ENCODE data around the gene UNC5A. TPM values are rescaled to one million over a fixed set of nuclear protein-coding genes. Genes with fewer than 3 reads are reported as not detected.

Gene UNC5A
- total RNA-seq, 1 donor: not detected

DNA sequence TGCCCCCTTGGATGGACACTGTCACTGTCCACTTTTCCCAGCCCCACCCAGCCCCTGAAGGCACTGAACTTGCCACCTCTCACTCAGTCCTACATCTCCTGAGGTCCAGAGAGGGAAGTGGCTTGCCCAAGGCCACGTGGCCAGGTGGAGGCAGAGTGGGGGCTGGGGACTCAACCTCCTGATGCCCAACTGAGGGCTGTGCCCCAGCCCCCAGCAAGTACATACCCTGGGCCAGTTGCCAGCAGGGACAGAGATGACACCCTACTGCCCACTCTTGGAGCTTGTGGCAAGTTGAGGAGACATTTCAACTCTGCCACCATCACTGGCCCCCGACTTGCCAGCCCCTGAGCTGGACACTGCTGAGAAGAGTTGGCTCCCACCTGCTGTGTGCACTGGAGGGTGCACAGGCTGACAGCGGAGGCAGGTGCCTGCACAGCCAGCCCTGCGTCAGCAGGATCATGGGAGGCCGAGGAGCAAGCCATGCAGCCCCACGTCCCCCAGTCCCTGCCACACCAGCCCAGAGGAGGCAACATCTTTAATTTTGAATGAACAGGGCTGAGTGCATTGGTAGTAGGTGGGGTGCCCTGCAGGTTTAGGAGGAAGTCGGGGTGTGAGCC, 39.4 kb downstream of the UNC5A start:
- Histone ChIP-seq H3K4me1 (ENCODE audit: insufficient read depth, low read length) (no peaks in the 10 kb centered on the region), H3K9me3 (ENCODE audit: low read depth, low read length) (no peaks in the 10 kb centered on the region), H3K4me3 (ENCODE audit: low read length) (no peak overlapping the region), H3K27me3 (ENCODE audit: insufficient read depth, low read length) (no peaks in the 10 kb centered on the region)

GRCh38 chr5:176850371-176851245, 40.2 kb downstream of the UNC5A start:
- Histone ChIP-seq H3K4me3 (ENCODE audit: low read length) (no peak overlapping the region), H3K4me1 (ENCODE audit: insufficient read depth, low read length) (no peaks in the 10 kb centered on the region), H3K9me3 (ENCODE audit: low read depth, low read length) (no peaks in the 10 kb centered on the region), H3K27me3 (ENCODE audit: insufficient read depth, low read length) (no peaks in the 10 kb centered on the region)

DNA sequence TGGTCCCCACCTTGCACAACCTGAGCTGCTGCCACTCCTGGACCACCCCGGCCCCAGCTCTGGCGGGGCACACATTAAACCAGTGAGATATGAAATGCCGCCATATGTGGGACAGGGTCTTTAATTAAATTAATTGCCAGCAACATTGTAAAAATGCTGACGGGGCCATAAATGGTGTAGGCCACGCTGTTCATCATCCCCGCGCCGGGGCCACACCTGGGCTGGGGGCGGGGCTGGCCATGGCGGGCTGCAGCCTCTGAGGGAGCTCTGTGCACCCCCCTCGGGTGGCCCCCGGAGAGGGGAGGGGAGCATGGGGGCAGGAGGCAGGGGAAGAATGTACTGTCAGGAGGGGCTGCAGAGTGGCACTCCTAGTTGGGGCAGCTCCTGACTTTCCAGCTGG, 41.0 kb downstream of the UNC5A start:
- no peaks in the 10 kb centered on the region for H3K27me3 ChIP-seq (ENCODE audit: insufficient read depth, low read length)
- no peak overlapping the region for H3K4me3 ChIP-seq (ENCODE audit: low read length)
- H3K9me3 ChIP-seq (ENCODE audit: low read depth, low read length): no peaks in the 10 kb centered on the region
- H3K4me1 ChIP-seq (ENCODE audit: insufficient read depth, low read length): no peaks in the 10 kb centered on the region

DNA sequence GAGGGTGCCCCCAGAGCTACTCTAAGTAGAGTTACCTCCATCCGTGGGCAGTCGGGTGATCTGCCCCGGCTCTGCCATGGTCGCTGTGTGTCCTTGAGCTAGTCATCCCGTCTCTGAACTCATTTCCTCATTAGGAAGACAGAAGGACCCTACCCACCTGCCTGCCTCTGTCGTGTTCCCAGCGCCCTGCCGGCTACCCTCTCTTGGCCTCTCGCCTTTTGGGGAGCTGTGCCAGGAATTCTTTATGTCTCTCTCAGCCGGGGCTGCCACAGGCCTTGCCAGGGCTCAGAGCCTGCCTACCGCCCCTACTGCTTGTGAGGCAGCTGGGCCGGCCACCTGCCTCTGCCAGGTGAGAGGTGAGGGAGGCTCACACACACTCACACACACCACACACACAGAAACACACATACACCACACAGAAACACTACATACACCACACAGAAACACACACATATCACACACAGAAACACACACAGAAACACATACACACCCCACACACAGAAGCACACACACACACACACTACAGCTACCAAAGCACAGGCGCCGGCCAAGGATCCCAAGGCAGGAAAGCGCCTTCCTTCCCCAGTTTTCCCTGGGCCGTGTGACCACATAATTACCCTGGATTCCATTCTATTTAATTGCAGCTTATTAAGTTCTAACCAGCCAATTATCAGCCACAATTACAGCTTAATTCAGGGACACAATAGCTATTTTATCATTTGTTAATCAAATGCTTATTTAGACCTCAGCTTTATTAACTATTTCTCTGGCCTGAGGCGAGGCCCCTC, 41.7 kb downstream of the UNC5A start:
- Histone ChIP-seq H3K9me3 (ENCODE audit: low read depth, low read length) (no peaks in the 10 kb centered on the region), H3K27me3 (ENCODE audit: insufficient read depth, low read length) (no peaks in the 10 kb centered on the region)

DNA sequence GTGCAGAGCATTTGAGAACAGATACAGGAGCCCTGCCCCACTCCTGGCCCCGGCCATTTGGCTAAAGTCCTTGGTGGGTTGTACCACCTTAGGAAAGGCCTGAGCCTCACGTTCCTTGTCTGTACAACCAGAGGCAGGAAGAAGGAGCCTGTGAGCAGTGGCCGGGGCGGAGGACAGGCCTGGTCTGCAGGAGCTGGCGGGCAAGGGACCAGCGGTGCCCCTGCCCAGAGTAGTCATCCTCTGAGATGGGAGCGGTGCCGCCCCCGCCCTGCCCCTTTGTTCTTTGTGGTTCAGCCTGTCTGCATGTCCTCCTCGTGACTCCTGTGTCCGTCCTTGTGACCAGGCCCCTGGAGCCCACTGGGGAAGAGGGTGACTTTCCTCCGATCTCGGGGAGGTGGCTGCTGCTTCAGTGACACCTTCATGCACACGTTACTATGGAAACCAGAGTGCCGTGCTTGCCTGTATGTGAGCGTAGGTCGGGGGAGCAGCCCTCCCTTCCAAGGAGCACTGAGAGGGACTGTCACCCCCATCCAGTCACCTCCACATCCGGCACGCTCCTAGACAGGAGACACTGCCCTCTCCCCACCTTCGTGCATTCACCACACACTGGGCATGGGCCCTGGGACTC, 42.9 kb downstream of the UNC5A start:
- Histone ChIP-seq H3K4me3 (ENCODE audit: low read length) (no peak overlapping the region), H3K9me3 (ENCODE audit: low read depth, low read length) (no peaks in the 10 kb centered on the region), H3K27me3 (ENCODE audit: insufficient read depth, low read length) (no peaks in the 10 kb centered on the region), H3K4me1 (ENCODE audit: insufficient read depth, low read length) (no peaks in the 10 kb centered on the region)

More for the DNA sequence above, 41.7 kb downstream of the UNC5A start:
- Histone ChIP-seq H3K4me3 (ENCODE audit: low read length) (no peak overlapping the region), H3K4me1 (ENCODE audit: insufficient read depth, low read length) (no peaks in the 10 kb centered on the region)

DNA sequence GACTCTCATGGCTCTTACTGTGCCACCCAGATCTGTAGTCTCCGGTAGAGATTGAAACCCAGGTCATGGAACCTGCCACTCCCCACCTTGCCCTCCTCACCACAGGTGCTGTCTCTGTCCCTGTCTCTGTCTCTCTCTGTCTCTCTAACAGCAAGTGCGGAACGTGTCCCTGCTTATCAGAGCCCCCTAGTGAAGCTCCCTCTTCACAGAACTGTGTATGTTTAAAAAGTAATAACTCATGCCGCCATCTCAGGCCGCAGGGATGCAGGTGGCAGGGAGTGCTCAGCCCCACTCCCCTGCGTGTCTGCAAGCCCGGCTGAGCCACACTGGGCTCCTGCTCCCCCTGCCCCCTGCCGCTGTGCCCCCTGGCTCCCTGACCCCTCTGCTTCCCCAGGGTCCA, 43.8 kb downstream of the UNC5A start:
- Histone ChIP-seq H3K27me3 (ENCODE audit: insufficient read depth, low read length) (no peaks in the 10 kb centered on the region), H3K9me3 (ENCODE audit: low read depth, low read length) (no peaks in the 10 kb centered on the region), H3K4me1 (ENCODE audit: insufficient read depth, low read length) (no peaks in the 10 kb centered on the region), H3K4me3 (ENCODE audit: low read length) (no peak overlapping the region)

DNA sequence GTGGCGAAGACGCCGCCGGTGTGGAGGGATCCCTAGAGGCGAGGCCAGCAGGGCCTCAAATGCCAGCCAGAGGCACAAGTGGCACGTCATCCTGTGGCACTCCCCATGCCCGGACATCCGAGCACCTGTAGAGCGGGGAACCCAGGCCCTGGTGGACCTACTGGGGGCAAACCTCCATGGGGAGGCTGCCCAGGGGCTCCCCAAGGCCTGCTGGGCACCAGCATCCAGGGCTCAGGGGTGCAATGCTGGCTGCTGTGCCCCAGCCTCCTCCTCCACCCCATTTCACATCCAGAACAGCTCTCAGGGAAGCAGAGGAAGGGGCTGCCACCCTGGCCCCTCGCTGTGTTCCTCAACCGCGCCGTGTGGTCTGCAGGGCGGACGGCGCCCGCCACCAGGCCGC, 45.2 kb downstream of the UNC5A start:
- H3K4me3 ChIP-seq (ENCODE audit: low read length): no peak overlapping the region
- H3K9me3 ChIP-seq (ENCODE audit: low read depth, low read length): no peaks in the 10 kb centered on the region
- H3K27me3 ChIP-seq (ENCODE audit: insufficient read depth, low read length): no peaks in the 10 kb centered on the region

GRCh38 chr5:176856746-176857145, 46.4 kb downstream of the UNC5A start:
- Histone ChIP-seq H3K4me3 (ENCODE audit: low read length) (no peak overlapping the region), H3K9me3 (ENCODE audit: low read depth, low read length) (no peaks in the 10 kb centered on the region), H3K27me3 (ENCODE audit: insufficient read depth, low read length) (no peaks in the 10 kb centered on the region), H3K4me1 (ENCODE audit: insufficient read depth, low read length) (no peaks in the 10 kb centered on the region)

More for the DNA sequence above, 45.2 kb downstream of the UNC5A start:
- no peaks in the 10 kb centered on the region for H3K4me1 ChIP-seq (ENCODE audit: insufficient read depth, low read length)

GRCh38 chr5:176857216-176857893, 47.0 kb downstream of the UNC5A start:
- Histone ChIP-seq H3K4me1 (ENCODE audit: insufficient read depth, low read length) (no peaks in the 10 kb centered on the region), H3K4me3 (ENCODE audit: low read length) (no peak overlapping the region), H3K27me3 (ENCODE audit: insufficient read depth, low read length) (no peaks in the 10 kb centered on the region), H3K9me3 (ENCODE audit: low read depth, low read length) (no peaks in the 10 kb centered on the region)

GRCh38 chr5:176857894-176858273, 47.5 kb downstream of the UNC5A start:
- no peak overlapping the region for H3K4me3 ChIP-seq (ENCODE audit: low read length)
- no peaks in the 10 kb centered on the region for H3K27me3 ChIP-seq (ENCODE audit: insufficient read depth, low read length)
- H3K4me1 ChIP-seq (ENCODE audit: insufficient read depth, low read length): no peaks in the 10 kb centered on the region
- H3K9me3 ChIP-seq (ENCODE audit: low read depth, low read length): no peaks in the 10 kb centered on the region

DNA sequence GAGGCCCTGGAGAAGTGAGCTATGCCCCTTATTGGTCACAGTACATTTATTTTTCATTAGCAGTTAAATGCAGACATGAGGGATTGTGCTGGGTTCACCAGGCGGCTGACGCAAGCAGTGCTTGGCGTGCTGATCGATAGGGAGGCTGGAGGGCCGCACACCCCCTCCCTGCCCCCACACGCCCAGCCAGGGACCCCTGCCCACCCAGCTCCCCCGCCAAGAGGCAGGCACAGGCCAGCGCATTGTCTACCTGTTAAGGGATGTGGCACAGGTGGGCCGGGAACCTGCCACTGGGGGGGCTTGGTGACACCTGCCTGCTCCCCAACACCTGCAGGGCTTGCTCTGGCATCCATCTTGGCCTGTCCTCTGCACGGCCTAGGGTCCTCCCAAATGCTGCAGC, 49.6 kb downstream of the UNC5A start:
- Histone ChIP-seq H3K4me3 (ENCODE audit: low read length) (no peak overlapping the region), H3K27me3 (ENCODE audit: insufficient read depth, low read length) (no peaks in the 10 kb centered on the region), H3K4me1 (ENCODE audit: insufficient read depth, low read length) (no peaks in the 10 kb centered on the region), H3K9me3 (ENCODE audit: low read depth, low read length) (no peaks in the 10 kb centered on the region)

DNA sequence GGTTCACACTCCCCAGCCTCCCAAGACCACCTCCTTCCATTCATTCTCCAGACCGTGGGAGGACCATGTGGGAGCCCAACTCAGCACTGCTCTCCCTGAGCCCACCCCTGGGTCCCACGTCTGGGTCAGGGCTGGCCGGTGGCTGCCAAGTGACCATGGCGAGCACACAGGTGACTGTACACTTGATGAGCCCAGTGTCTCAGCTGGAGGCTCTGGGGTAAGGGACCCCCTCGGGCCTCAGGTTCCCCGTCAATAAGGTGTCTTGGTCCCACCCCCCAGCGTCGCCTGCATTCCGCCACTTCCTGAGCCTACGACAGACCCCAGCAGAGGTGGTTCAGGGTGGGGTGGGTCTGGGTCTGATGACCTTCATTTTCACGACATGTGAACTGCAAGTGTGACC, 50.0 kb downstream of the UNC5A start:
- no peaks in the 10 kb centered on the region for H3K4me1 ChIP-seq (ENCODE audit: insufficient read depth, low read length)
- no peaks in the 10 kb centered on the region for H3K9me3 ChIP-seq (ENCODE audit: low read depth, low read length)
- H3K4me3 ChIP-seq (ENCODE audit: low read length): no peak overlapping the region
- peaks cover under 1% of the 10 kb centered on the region for H3K27me3 ChIP-seq (ENCODE audit: insufficient read depth, low read length)

- H3K27me3 ChIP-seq (ENCODE audit: insufficient read depth, low read length): peaks cover 8% of the 10 kb centered on the region
- H3K4me3 ChIP-seq (ENCODE audit: low read length): no peak overlapping the region
- no peaks in the 10 kb centered on the region for H3K4me1 ChIP-seq (ENCODE audit: insufficient read depth, low read length)
- H3K9me3 ChIP-seq (ENCODE audit: low read depth, low read length): no peaks in the 10 kb centered on the region
These were observed 50.9 kb downstream of the UNC5A start for GRCh38 chr5:176861276-176861675.

DNA sequence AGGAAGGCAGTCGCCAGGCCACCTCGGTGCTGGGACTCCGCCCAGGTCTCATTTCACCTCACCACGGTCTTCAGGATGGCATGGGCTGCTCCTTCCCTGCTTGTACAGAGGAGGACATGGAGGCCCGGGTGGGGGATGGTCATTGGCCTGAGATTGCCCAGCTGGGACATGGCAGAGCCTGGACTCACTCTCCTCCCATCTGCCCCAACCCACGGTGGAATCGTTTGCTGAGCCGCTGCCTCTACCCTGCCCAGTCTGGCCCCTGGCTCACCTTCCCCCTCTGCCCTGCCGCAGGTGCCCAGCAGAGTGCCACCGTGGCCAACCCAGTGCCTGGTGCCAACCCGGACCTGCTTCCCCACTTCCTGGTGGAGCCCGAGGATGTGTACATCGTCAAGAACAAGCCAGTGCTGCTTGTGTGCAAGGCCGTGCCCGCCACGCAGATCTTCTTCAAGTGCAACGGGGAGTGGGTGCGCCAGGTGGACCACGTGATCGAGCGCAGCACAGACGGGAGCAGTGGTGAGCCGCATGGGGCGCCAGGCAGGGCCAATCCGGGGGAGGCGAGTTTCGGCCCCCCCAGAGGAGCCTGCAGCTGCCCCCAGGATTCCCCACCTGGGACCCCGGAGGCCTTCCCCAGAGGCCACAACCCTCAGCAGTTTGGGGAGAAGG, 52.1 kb downstream of the UNC5A start:
- Histone ChIP-seq H3K27me3 (ENCODE audit: insufficient read depth, low read length) (peaks cover 18% of the 10 kb centered on the region), H3K4me1 (ENCODE audit: insufficient read depth, low read length) (no peaks in the 10 kb centered on the region), H3K4me3 (ENCODE audit: low read length) (no peak overlapping the region), H3K9me3 (ENCODE audit: low read depth, low read length) (no peaks in the 10 kb centered on the region)
